ENCODE results near the gene KDM4C.

KDM4C gene

DNA sequence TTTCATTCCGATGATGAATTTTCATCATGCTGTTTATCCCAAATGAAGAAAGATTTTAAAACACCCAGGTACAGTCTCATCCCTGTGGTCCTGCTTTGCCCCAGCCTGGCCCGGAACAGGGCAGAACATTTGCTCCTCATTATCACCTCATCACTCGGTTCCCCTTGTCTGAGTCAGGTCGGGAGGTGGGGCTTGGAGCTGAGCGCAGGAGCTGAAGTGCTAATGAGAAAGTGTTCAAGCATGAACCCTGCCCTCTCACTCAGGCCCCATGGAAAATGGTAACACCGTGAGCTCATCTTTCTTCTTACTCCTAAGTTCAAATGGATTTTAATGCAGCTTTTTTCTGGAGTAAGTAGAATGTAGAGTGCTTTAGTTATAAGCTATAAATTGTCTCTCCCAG is 466.2 kb downstream of the KDM4C start:
- Histone ChIP-seq H3K36me3 (ENCODE audit: insufficient read depth, low read length) (no peaks in the 10 kb centered on the region), H2AFZ (ENCODE audit: low read length) (no peak overlapping the region), H3K4me1 (ENCODE audit: insufficient read depth, low read length, severe bottlenecking) (no peaks in the 10 kb centered on the region), H4K20me1 (ENCODE audit: insufficient read depth, low read length) (no peaks in the 10 kb centered on the region), H3K27me3 (ENCODE audit: insufficient read depth, low read length) (no peaks in the 10 kb centered on the region), H3K9me2 (ENCODE audit: low read depth, low read length) (no peaks in the 10 kb centered on the region), H3K9ac (ENCODE audit: low read length) (no peak overlapping the region), H3K9me3 (ENCODE audit: low read length) (no peaks in the 10 kb centered on the region), H3K27ac (ENCODE audit: low read depth, low read length, poor library complexity, severe bottlenecking) (no peak overlapping the region), H3K79me2 (ENCODE audit: insufficient read depth, low read length) (no peaks in the 10 kb centered on the region), H3K4me2 (ENCODE audit: low read length) (no peak overlapping the region), H3F3A (ENCODE audit: insufficient read depth, low read length) (no peaks in the 10 kb centered on the region), H3K4me3 (ENCODE audit: low read depth, low read length, poor library complexity, severe bottlenecking) (no peak overlapping the region)
- no peak for TF ChIP-seq EZH2 (IDR thresholded peaks at IDR 0.05; ENCODE audit: borderline replicate concordance, low read length)
- TF ChIP-seq, protein P1, sequence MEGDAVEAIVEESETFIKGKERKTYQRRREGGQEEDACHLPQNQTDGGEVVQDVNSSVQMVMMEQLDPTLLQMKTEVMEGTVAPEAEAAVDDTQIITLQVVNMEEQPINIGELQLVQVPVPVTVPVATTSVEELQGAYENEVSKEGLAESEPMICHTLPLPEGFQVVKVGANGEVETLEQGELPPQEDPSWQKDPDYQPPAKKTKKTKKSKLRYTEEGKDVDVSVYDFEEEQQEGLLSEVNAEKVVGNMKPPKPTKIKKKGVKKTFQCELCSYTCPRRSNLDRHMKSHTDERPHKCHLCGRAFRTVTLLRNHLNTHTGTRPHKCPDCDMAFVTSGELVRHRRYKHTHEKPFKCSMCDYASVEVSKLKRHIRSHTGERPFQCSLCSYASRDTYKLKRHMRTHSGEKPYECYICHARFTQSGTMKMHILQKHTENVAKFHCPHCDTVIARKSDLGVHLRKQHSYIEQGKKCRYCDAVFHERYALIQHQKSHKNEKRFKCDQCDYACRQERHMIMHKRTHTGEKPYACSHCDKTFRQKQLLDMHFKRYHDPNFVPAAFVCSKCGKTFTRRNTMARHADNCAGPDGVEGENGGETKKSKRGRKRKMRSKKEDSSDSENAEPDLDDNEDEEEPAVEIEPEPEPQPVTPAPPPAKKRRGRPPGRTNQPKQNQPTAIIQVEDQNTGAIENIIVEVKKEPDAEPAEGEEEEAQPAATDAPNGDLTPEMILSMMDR (IDR thresholded peaks at IDR 0.05; ENCODE audit: low read length), result no peak
